BLaER1 treated with 17β-estradiol and CSF1 and Interleukin-3, amounts not matched to agents 10 nM and 100 nM (cell line): ENCODE measurements around the gene ZNF516.

Experiments used
- H3K27ac ChIP-seq, 11 experiments: shearing (Covaris generic); formaldehyde crosslinking; 2 replicates each; pipeline ENCODE4 v1.8.1; 2022
- H3K27me3 ChIP-seq, 11 experiments: shearing (Covaris generic); formaldehyde crosslinking; 2 replicates each; pipeline ENCODE4 v1.8.1; 2022
- H3K36me3 ChIP-seq, 11 experiments: shearing (Covaris generic); formaldehyde crosslinking; 2 replicates each; pipeline ENCODE4 v1.8.1; 2022
- H3K4me1 ChIP-seq, 10 experiments: shearing (Covaris generic); formaldehyde crosslinking; 2 replicates each; pipeline ENCODE4 v1.8.1; 2022
- H3K4me2 ChIP-seq, 11 experiments: shearing (Covaris generic); formaldehyde crosslinking; 2 replicates each; pipeline ENCODE4 v1.8.1; 2022
- H3K4me3 ChIP-seq, 10 experiments: shearing (Covaris generic); formaldehyde crosslinking; 2 replicates each; pipeline ENCODE4 v1.8.1; 2022
- H3K9ac ChIP-seq, 11 experiments: shearing (Covaris generic); formaldehyde crosslinking; 2 replicates each; pipeline ENCODE4 v1.8.1; 2022
- H3K9me3 ChIP-seq, 11 experiments: shearing (Covaris generic); formaldehyde crosslinking; replicated peaks in 1 of 11; 2 replicates each; pipeline ENCODE4 v1.8.1; 2022
- H4K20me1 ChIP-seq, 11 experiments: shearing (Covaris generic); formaldehyde crosslinking; 2 replicates each; pipeline ENCODE4 v1.8.1; 2022
- Cebpa-rat ChIP-seq, 11 experiments: shearing (Covaris generic); IDR thresholded peaks; 2 replicates each; pipeline ENCODE4 v1.8.1; 2022

ZNF516 gene

DNA sequence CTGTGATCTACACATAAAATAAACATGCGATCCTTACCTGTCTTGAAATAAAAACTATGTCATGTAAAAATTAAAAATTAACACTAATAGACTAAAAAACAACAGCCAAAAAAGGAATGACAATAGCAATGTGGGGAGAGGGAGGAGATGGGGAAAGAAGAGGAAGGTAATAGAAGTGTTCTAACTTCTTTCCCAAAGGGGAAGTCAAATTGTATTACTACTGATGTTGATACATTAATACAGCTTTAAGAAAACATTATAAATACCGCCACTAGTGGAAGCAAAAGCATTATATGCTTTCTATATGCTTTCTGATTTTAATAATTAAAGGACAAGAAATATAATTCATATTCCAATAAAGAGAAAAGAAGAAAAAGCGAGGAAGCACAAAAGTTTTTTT, 22.2 kb downstream of the ZNF516 start:
- Histone ChIP-seq H3K9ac (no peak overlapping the region), H3K9me3 (peaks cover 0 to 3% (median 0%) of the 10 kb centered on the region in 11 experiments; a peak in 1 of 22 replicates), H3K27ac (peak overlapping the region in 1 of 11 experiments; percentile 17; a peak in 4 of 22 replicates), H3K4me2 (peak overlapping the region in 5 of 11 experiments; percentile 13 to 57 (median 49); a peak in 6 of 22 replicates), H3K36me3 (peaks cover 0 to 23% (median 12%) of the 10 kb centered on the region in 11 experiments; a peak in 12 of 22 replicates), H3K4me1 (peaks cover 39 to 100% (median 85%) of the 10 kb centered on the region in 10 experiments), H4K20me1 (peaks cover 0 to 98% (median 5%) of the 10 kb centered on the region in 11 experiments; a peak in 9 of 22 replicates), H3K27me3 (no peaks in the 10 kb centered on the region), H3K4me3 (no peak overlapping the region)
- no peak for TF ChIP-seq Cebpa-rat (IDR thresholded peaks at IDR 0.05)

GRCh38 chr18:76471593-76471992, 23.4 kb downstream of the ZNF516 start:
- peak overlapping the region in 8 of 11 experiments; percentile 9 to 92 (median 76); a peak in 11 of 22 replicates for H3K27ac ChIP-seq
- H3K36me3 ChIP-seq = peaks cover 0 to 23% (median 12%) of the 10 kb centered on the region in 11 experiments; a peak in 12 of 22 replicates
- peaks cover 0 to 97% (median 5%) of the 10 kb centered on the region in 11 experiments; a peak in 9 of 22 replicates for H4K20me1 ChIP-seq
- peaks cover 0 to 3% (median 0%) of the 10 kb centered on the region in 11 experiments; a peak in 1 of 22 replicates for H3K9me3 ChIP-seq
- H3K9ac ChIP-seq = no peak overlapping the region
- no peak for TF ChIP-seq Cebpa-rat (IDR thresholded peaks at IDR 0.05)
- no peak overlapping the region for H3K4me3 ChIP-seq
- H3K4me2 ChIP-seq = peak overlapping the region in 6 of 11 experiments; percentile 13 to 57 (median 47); a peak in 8 of 22 replicates
- H3K4me1 ChIP-seq = peaks cover 39 to 100% (median 85%) of the 10 kb centered on the region in 10 experiments
- no peaks in the 10 kb centered on the region for H3K27me3 ChIP-seq

DNA sequence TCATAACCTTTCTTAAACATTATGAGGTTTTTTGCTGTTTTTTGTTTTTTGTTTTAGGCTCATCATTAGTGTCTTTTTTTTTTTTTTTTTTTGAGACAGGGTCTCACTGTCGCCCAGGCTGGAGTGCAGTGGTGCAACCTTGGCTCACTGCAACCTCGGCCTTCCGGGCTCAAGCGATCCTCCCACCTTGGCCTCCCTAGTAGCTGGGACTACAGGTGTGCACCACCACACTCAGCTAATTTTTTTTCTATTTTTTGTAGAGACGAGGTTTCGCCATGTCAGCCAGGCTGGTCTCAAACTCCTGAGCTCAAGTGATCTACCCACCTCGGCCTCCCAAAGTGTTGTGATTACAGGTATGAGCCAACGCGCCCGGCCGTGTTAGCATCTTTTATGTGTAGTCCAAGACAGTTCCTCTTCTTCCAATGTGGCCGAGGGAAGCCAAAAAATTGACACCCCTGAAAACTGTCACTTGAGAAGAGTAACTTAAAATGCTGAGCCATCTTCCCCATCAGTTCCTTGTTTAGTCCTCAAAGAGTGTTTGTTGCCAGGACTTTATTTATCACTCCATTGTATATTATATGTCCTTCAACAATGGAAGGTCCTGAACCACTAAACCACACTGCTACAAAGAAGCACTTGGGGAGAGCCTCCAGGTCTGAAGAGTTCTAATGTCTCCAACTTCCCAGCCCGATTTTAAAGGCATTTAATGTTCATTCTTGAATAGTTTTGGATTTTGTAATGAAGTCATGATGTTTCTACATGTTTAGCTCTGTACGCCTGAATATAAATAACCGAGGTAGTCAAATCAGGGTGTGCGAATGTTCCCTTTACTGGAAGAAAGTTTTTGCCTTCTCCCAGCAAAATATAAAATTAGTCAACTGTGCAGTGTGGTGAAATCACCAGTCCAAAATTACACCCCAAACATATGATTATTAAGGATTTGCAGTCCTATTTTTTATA, 26.4 kb downstream of the ZNF516 start:
- peaks cover 34 to 96% (median 74%) of the 10 kb centered on the region in 10 experiments for H3K4me1 ChIP-seq
- peak overlapping the region in 3 of 10 experiments; percentile 2 to 43 (median 32); a peak in 3 of 20 replicates for H3K4me3 ChIP-seq
- H3K27ac ChIP-seq = peak overlapping the region; percentile 41 to 93 (median 89); a peak in 21 of 22 replicates
- H3K4me2 ChIP-seq = peak overlapping the region; percentile 77 to 95 (median 88)
- H3K9me3 ChIP-seq = peaks cover 0 to 3% (median 0%) of the 10 kb centered on the region in 11 experiments; a peak in 1 of 22 replicates
- no peak for TF ChIP-seq Cebpa-rat (IDR thresholded peaks at IDR 0.05)
- H3K36me3 ChIP-seq = peaks cover 11 to 36% (median 23%) of the 10 kb centered on the region in 11 experiments; a peak in 21 of 22 replicates
- H4K20me1 ChIP-seq = peaks cover 0 to 97% (median 5%) of the 10 kb centered on the region in 11 experiments; a peak in 10 of 22 replicates
- peak overlapping the region; percentile 58 to 80 (median 76); a peak in 20 of 22 replicates for H3K9ac ChIP-seq
- no peaks in the 10 kb centered on the region for H3K27me3 ChIP-seq

DNA sequence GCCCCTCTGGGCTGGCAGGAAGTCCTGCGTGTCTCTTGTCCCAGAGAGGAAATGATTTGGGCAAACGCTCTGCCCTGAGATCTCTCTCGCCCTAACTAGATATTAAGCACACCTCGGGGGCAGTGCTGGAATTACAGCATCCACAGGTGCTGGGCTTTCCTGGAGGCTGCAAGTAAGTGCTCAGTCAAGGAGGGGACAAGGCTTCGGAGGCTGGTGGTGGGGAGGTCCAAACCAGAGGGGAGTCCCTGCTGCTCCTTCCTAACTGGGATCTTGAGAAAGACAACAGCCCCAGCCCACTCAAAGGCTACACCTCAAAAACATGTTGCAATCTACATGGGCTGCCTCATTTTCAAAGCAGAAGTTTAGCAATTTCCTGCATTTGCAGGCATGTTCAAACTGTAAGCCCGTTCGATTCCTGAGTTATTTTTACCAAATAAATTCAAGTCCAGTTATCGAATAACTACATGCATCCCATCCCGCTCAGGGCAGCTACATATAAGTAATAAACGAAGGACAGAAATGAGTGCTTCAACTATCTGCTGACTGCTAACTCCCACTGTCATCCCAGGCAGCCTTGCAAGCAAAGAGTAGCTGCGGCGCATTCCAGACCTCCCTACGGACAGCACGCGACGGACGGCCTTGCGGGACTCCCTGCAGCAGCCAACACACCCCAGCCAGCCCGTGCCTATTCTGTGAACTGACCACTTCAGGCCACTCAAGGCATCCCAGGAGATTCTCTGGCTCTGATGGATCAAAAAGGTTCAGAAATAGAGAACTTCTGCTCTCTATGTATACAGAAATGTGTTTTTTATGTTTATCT, 27.5 kb downstream of the ZNF516 start:
- Histone ChIP-seq H3K9me3 (peaks cover 0 to 3% (median 0%) of the 10 kb centered on the region in 11 experiments; a peak in 1 of 22 replicates), H3K9ac (peak overlapping the region; percentile 49 to 80 (median 76); a peak in 20 of 22 replicates), H3K4me3 (peak overlapping the region in 8 of 10 experiments; percentile 2 to 62 (median 31); a peak in 11 of 20 replicates), H3K4me2 (peak overlapping the region; percentile 77 to 95 (median 88)), H4K20me1 (peaks cover 0 to 97% (median 5%) of the 10 kb centered on the region in 11 experiments; a peak in 12 of 22 replicates), H3K27ac (peak overlapping the region; percentile 12 to 93 (median 89); a peak in 21 of 22 replicates), H3K36me3 (peaks cover 20 to 47% (median 32%) of the 10 kb centered on the region in 11 experiments; a peak in 21 of 22 replicates), H3K27me3 (no peaks in the 10 kb centered on the region), H3K4me1 (peaks cover 34 to 96% (median 68%) of the 10 kb centered on the region in 10 experiments)
- TF ChIP-seq Cebpa-rat (IDR thresholded peaks at IDR 0.05) = peak in 9 of 11 experiments; percentile 20 to 94 (median 88); a peak in 18 of 22 replicates

GRCh38 chr18:76466410-76466991, 28.5 kb downstream of the ZNF516 start:
- no peak for TF ChIP-seq Cebpa-rat (IDR thresholded peaks at IDR 0.05)
- Histone ChIP-seq H3K4me3 (peak overlapping the region in 1 of 10 experiments; percentile 45; a peak in 1 of 20 replicates), H3K9me3 (peaks cover 0 to 8% (median 0%) of the 10 kb centered on the region in 11 experiments; a peak in 2 of 22 replicates), H3K27me3 (no peaks in the 10 kb centered on the region), H3K4me2 (peak overlapping the region; percentile 77 to 95 (median 88)), H3K36me3 (peaks cover 29 to 47% (median 42%) of the 10 kb centered on the region in 11 experiments), H3K4me1 (peaks cover 44 to 96% (median 65%) of the 10 kb centered on the region in 10 experiments), H4K20me1 (peaks cover 0 to 97% (median 8%) of the 10 kb centered on the region in 11 experiments; a peak in 12 of 22 replicates), H3K9ac (peak overlapping the region in 10 of 11 experiments; percentile 52 to 80 (median 76); a peak in 18 of 22 replicates), H3K27ac (peak overlapping the region in 10 of 11 experiments; percentile 74 to 93 (median 89); a peak in 19 of 22 replicates)

DNA sequence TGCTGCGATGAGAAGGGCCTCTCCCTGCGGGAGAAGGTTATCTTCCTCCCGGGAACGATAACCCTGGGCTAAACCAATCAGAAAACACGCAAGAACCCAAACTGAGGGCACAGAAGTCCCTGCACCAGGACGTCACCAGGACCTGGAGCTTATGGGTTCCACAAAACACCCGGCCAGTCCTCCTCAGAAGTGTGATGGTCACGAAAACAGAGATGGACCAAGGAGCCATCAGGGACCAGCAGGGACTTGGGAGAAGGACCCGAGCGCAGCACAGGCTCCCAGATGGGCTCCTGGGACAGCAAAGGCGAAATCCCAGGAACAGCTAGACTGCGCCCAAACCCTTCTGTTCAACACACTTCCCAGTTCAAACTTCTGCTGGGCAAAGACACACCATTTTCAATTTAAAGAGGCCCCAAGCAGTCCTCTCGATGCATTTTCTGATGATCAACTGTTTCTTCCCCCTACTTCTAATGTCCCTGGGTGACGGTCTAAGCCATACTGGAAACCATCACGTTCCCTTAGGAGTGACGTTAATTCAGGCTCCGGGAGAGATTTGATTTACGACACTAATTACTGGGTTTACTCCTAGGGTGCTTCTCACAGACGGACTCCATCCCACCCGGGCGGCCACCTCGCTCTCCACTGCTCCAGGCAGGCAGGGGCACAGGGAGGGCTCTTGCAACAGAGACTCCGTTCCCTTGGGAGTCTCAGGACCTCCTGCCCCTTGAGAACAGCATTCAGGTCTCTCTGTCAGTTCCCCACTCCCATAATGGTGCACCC, 29.2 kb downstream of the ZNF516 start:
- Histone ChIP-seq H3K9me3 (peaks cover 0 to 8% (median 0%) of the 10 kb centered on the region in 11 experiments; a peak in 1 of 22 replicates), H3K36me3 (peaks cover 27 to 49% (median 45%) of the 10 kb centered on the region in 11 experiments), H3K9ac (peak overlapping the region in 9 of 11 experiments; percentile 70 to 80 (median 76); a peak in 12 of 22 replicates), H4K20me1 (peaks cover 0 to 97% (median 11%) of the 10 kb centered on the region in 11 experiments; a peak in 12 of 22 replicates), H3K27me3 (no peaks in the 10 kb centered on the region), H3K4me3 (no peak overlapping the region), H3K27ac (peak overlapping the region in 9 of 11 experiments; percentile 86 to 93 (median 89); a peak in 18 of 22 replicates), H3K4me2 (peak overlapping the region; percentile 77 to 95 (median 88); a peak in 21 of 22 replicates), H3K4me1 (peaks cover 51 to 96% (median 68%) of the 10 kb centered on the region in 10 experiments)
- TF ChIP-seq Cebpa-rat (IDR thresholded peaks at IDR 0.05) = no peak
